Neural progenitor cell (in vitro differentiated cells): ENCODE measurements around the gene NBAS.

Source experiments
- EZH2 ChIP-seq: fragments of 200-600 bp; sonication (generic); IDR thresholded peaks from 2 replicates; pipeline ENCODE4 v1.6.1; 2017; ENCODE audit warnings: antibody characterized with exemption, mild to moderate bottlenecking, moderate library complexity
- EZH2phosphoT487 ChIP-seq: fragments of 200-600 bp; sonication (generic); IDR thresholded peaks from 2 replicates; pipeline ENCODE4 v1.6.1; 2017; ENCODE audit warnings: antibody characterized with exemption
- TF ChIP-seq, protein P1 (sequence below): fragments of 200-600 bp; sonication (generic); IDR thresholded peaks from 2 replicates; pipeline ENCODE4 v1.5.1; 2017; ENCODE audit warnings: antibody characterized with exemption, mild to moderate bottlenecking

DNA sequence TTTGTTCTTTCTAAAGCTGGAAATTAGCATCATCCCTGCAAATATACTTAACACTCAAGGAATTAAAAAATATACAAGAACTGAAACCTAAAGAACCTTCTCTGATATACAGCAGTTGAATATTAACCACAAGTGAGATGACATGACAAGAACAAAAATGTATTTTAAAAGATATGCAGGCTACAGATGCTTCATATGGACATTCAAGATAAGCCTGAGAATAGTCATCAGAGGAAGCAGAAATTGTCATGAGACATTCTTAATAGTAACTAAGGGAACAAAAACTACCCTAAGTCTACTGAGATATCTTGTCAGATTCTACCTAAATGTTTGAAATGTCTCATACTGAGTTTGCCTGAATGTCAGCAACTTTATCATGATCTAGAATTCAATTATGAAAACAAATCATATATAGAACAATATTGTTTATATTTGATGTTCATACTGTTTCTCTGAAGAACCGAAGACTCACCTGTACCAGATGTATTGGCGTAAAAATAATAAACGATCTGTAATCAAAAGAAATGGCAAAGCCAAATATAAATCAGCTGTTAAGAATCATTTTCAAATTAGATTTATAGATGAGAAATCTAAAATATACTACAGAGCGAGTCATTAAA, 4.7 kb downstream of the NBAS start:
- TF ChIP-seq, protein P1, sequence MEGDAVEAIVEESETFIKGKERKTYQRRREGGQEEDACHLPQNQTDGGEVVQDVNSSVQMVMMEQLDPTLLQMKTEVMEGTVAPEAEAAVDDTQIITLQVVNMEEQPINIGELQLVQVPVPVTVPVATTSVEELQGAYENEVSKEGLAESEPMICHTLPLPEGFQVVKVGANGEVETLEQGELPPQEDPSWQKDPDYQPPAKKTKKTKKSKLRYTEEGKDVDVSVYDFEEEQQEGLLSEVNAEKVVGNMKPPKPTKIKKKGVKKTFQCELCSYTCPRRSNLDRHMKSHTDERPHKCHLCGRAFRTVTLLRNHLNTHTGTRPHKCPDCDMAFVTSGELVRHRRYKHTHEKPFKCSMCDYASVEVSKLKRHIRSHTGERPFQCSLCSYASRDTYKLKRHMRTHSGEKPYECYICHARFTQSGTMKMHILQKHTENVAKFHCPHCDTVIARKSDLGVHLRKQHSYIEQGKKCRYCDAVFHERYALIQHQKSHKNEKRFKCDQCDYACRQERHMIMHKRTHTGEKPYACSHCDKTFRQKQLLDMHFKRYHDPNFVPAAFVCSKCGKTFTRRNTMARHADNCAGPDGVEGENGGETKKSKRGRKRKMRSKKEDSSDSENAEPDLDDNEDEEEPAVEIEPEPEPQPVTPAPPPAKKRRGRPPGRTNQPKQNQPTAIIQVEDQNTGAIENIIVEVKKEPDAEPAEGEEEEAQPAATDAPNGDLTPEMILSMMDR: no peak
- TF ChIP-seq EZH2phosphoT487 (no peak), EZH2 (no peak)
